Measurements from ENCODE around the gene CD6. TPM values are rescaled to one million over a fixed set of nuclear protein-coding genes. Genes with fewer than 3 reads are reported as not detected.

Gene CD6
- total RNA-seq, 1 experiment from 2014 or later = 1.4 TPM

GRCh38 chr11:60966890-60967289 lies 4.6 kb upstream of the CD6 start:
- Histone ChIP-seq H3K4me2 (ENCODE audit: low read length) (no peak overlapping the region), H2AFZ (ENCODE audit: low read depth, low read length, poor library complexity, severe bottlenecking) (no peak overlapping the region), H4K20me1 (ENCODE audit: insufficient read depth) (no peaks in the 10 kb centered on the region), H3K36me3 (ENCODE audit: control insufficient read depth in 1 of 2, insufficient read depth in 2 of 2, low read length in 2 of 2) (no peaks in the 10 kb centered on the region), H3K27ac (ENCODE audit: low read depth, low read length) (no peak overlapping the region), H3K9ac (ENCODE audit: low read length) (no peak overlapping the region), H3K27me3 (ENCODE audit: insufficient read depth, low read length) (0 out of 2 replicates have a peak, but pooled peaks cover 5% of the 10 kb centered on the region), H3K4me1 (ENCODE audit: control insufficient read depth in 1 of 2, insufficient read depth in 2 of 2, low read length in 2 of 2) (no peaks in the 10 kb centered on the region), H3K9me2 (ENCODE audit: insufficient read depth) (no peaks in the 10 kb centered on the region), H3K4me3 (replicated peaks in 1 of 2; ENCODE audit: low read depth in 1 of 2, low read length in 2 of 2) (no peak overlapping the region), H3K79me2 (ENCODE audit: insufficient read depth, low read length) (no peaks in the 10 kb centered on the region), H3K9me3 (ENCODE audit: control insufficient read depth in 1 of 2, insufficient read depth in 1 of 2, low read depth in 1 of 2, low read length in 2 of 2) (no peaks in the 10 kb centered on the region; a peak in 2 of 4 replicates)
- TF ChIP-seq JUND (IDR thresholded peaks at IDR 0.05) = no peak
- TF ChIP-seq ZFX (IDR thresholded peaks at IDR 0.05) = no peak
- TF ChIP-seq YY1 (IDR thresholded peaks at IDR 0.05; ENCODE audit: extremely low read depth, insufficient replicate concordance, low read depth, low read length) = no peak
- no peak for TF ChIP-seq SRF (IDR thresholded peaks at IDR 0.05; ENCODE audit: low read depth)
- no peak for TF ChIP-seq EGR1 (IDR thresholded peaks at IDR 0.05; ENCODE audit: low read depth)
- no peak for TF ChIP-seq ELF1 (IDR thresholded peaks at IDR 0.05; ENCODE audit: borderline replicate concordance, low read depth)
- no peak for TF ChIP-seq POLR2AphosphoS5 (IDR thresholded peaks at IDR 0.05; ENCODE audit: low read depth, low read length)
- no peak for TF ChIP-seq CBX3 (IDR thresholded peaks at IDR 0.05; ENCODE audit: low read depth)
- TF ChIP-seq SIN3A (IDR thresholded peaks at IDR 0.05; ENCODE audit: low read depth) = no peak
- TF ChIP-seq REST (IDR thresholded peaks at IDR 0.05; ENCODE audit: low read depth) = no peak
- no peak for TF ChIP-seq FOSL1 (IDR thresholded peaks at IDR 0.05; ENCODE audit: low read depth)
- RAD21 ChIA-PET (ENCODE audit: low non-redundant PET in 1 of 2, low total read pairs in 2 of 2, uncharacterized antibody in 2 of 2, unreplicated experiment in 2 of 2) = interaction anchor here in 1 of 2 experiments (0.7 kb wide), 1 partner anchor 105 kb away, joined by 4 read pairs; no protein-coding TSS in a partner anchor
- no TSS peak for BruUV-seq (replicated peaks)
- POLR2A ChIA-PET = no interaction called here
- DNase-seq (ENCODE audit: low read depth, low spot score) = no peak
- CTCF ChIA-PET = no interaction called here
- intact Hi-C loops (cut with micrococcal nuclease) = no loop called here
- ATAC-seq = no peak

Data from HCT116 (cell line).